Adrenal gland (tissue), 5 donors: ENCODE data around the gene SNED1.

Source experiments
- CTCF ChIP-seq, 6 experiments: fragments of 450-650 bp in 4 of 6; fragments of 200-600 bp in 2 of 6; sonication (generic) in 1 of 6; IDR thresholded peaks; 1 replicate in 5 of 6; 2 replicates in 1 of 6; pipeline versions ENCODE4 v1.5.1 to v1.8.0; 2016 to 2021; ENCODE audit warnings: antibody characterized with exemption in 6 of 6, mild to moderate bottlenecking in 2 of 6, moderate library complexity in 1 of 6
- POLR2A ChIP-seq, 2 donors: fragments of 450-650 bp; IDR thresholded peaks; one replicate each; pipeline ENCODE4 v1.6.1; 2017; ENCODE audit warnings: antibody characterized with exemption in 2 of 2, mild to moderate bottlenecking in 2 of 2, moderate library complexity in 1 of 2
- donor health status: DM: no; HTN: no; CAD: no.

- TF ChIP-seq CTCF (IDR thresholded peaks at IDR 0.05) (no peak), POLR2A (IDR thresholded peaks at IDR 0.05) (no peak)
These were observed 39.1 kb downstream of the SNED1 start for GRCh38 chr2:241037498-241037897.
